OCI-LY3 (cell line): ENCODE measurements around the gene TLE4.

Source experiments
- CTCF ChIP-seq: fragments of 200-600, 300-600 bp; sonication (generic); IDR thresholded peaks from 2 replicates; pipeline ENCODE4 v1.5.1; 2014; ENCODE audit warnings: antibody characterized with exemption, low read length, low read depth
- EZH2phosphoT487 ChIP-seq: fragments of 200-600 bp; shearing (Covaris generic); IDR thresholded peaks from 2 replicates; pipeline ENCODE4 v1.6.1; 2018; ENCODE audit warnings: antibody characterized with exemption, mixed run types, low read depth

DNA sequence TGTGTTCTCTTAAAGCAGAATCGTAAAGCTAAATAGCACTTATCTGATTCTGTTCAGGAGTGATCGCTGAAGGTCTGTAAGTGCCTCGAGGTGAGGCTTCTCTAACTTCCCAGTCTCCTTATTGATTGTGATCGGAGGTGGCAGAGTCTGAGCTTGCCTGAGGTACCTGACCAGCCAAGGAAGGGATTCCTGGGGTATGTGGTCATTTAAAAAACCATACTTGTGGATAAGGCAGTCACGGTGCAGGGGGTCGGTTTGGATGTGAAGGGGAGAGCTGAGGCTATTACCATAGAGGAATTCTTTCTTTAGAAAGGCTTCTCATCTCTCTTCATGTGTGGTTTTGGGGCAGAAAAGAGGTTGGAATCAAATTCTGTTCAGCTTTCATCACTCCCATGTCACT is 193.7 kb downstream of the TLE4 start:
- no peak for TF ChIP-seq CTCF
- no peak for TF ChIP-seq EZH2phosphoT487
